ENCODE data around the gene KCNQ1.

DNA sequence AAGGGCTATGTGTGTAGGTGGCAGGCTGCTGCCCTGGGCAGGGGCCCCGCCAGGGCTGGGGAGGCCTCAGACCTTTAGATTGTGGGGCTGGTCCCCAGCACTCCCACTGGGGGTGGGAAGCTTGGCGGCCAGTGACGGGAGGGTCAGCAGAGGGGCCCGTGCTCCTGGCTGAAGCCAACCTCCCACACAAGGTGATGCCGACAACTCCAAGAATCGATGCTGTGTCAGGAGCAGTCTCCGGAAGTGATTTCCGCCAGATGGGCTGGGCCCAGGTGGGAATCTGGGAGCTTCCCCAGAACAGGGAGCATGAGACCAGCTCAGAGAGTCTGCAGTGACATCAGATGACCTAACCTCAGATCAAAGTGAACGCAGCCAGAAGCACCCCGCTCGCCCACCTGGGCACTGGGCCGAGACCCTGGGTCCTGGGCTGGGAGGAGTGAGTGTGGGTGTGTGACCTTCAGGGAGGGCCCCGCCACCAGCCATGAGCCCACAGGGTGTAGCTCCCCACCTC is 8.2 kb upstream of the KCNQ1 start:
- no peak for TF ChIP-seq POLR2A (IDR thresholded peaks at IDR 0.05; ENCODE audit: low read length)
- no peak for TF ChIP-seq GATA1 (IDR thresholded peaks at IDR 0.05; ENCODE audit: low read depth, low read length)
